Measurements from ENCODE around the gene INCENP.

- TF ChIP-seq CTCF (IDR thresholded peaks at IDR 0.05; ENCODE audit: low read length) (no peak), EZH2 (IDR thresholded peaks at IDR 0.05; ENCODE audit: borderline replicate concordance, low read length) (no peak)
Measured at GRCh38 chr11:62082292-62082657, 41.5 kb upstream of the INCENP start.
